Right lobe of liver (tissue), 6 donors: Measurements from ENCODE around the gene YIF1A. TPM values are rescaled to one million over a fixed set of nuclear protein-coding genes. Genes with fewer than 3 reads are reported as not detected.

Source experiments
- ATAC-seq, 4 donors: fragments of 200-7000 bp; cut with Tn5 transposase; one replicate each; pipeline ENCODE4 v1.9.1; 2020; ENCODE audit warnings: mild to moderate bottlenecking in 4 of 4, moderate library complexity in 4 of 4
- DNase-seq, 3 donors: peaks; one replicate each; pipeline ENCODE4 v3.0.0-alpha.2; 2020
- H3K27ac ChIP-seq, 3 donors: fragments of 200-600 bp; one replicate each; pipeline ENCODE4 v1.8.0; 2022
- H3K27me3 ChIP-seq, 2 donors: fragments of 200-600 bp; one replicate each; pipeline ENCODE4 v1.8.0; 2022
- H3K36me3 ChIP-seq, 4 donors: fragments of 200-600 bp; sonication (generic) in 1 of 4; one replicate each; pipeline versions ENCODE4 v1.5.1 to v1.8.0; 2017 to 2022; ENCODE audit warnings: control low read depth in 1 of 4
- H3K4me1 ChIP-seq, 4 donors: fragments of 200-600 bp; sonication (generic) in 1 of 4; one replicate each; pipeline versions ENCODE4 v1.5.1 to v1.8.0; 2017 to 2022; ENCODE audit warnings: control low read depth in 1 of 4
- H3K4me3 ChIP-seq, 3 donors: fragments of 200-600 bp; one replicate each; pipeline ENCODE4 v1.8.0; 2022
- H3K9me3 ChIP-seq, 4 donors: fragments of 200-600 bp; sonication (generic) in 1 of 4; one replicate each; pipeline versions ENCODE4 v1.5.1 to v1.8.0; 2017 to 2022; ENCODE audit warnings: control low read depth in 1 of 4
- POLR2A ChIP-seq: fragments of 450-650 bp; IDR thresholded peaks from one replicate; pipeline ENCODE4 v1.6.1; 2017; ENCODE audit warnings: antibody characterized with exemption, mild to moderate bottlenecking
- WGBS: methylation state at CpG from one replicate; pipeline ENCODE4 v1.1.6; 2018; ENCODE audit warnings: low coverage, low lambda C conversion rate; ENCODE audit not compliant: insufficient coverage; ENCODE audit errors: missing lambda C conversion rate; 5-methylcytosine and 5-hydroxymethylcytosine counted together
- intact Hi-C, 2 donors: fragments of 100-400 bp; cut with DNase I; formaldehyde crosslinking; loops; one replicate each; pipeline versions ENCODE4 v1.11.2 to v1.14.1; 2022
- total RNA-seq, 6 experiments: library from RNA; depleted of rRNA in 2 of 6; stranded (reverse); fragments of >200 nt in 2 of 6; fragmentation: NEBNext Ultra II Directional in 3 of 6; extraction: Animal tissue kit (Norgen Biotek cat#: 25700) in 3 of 6; gene quantifications; one replicate each; pipeline versions ENCODE4 v1.1.0 to v1.2.4, GENCODE V29; 2016 to 2023
- TF ChIP-seq, protein P1 (sequence below), 4 donors: fragments of 200-600 bp in 3 of 4; fragments of 450-650 bp in 1 of 4; IDR thresholded peaks; one replicate each; pipeline versions ENCODE4 v1.5.1 to v1.8.0; 2016 to 2022; ENCODE audit warnings: antibody characterized with exemption in 4 of 4, mild to moderate bottlenecking in 2 of 4
- donor health status: DM: no; HTN: yes; CAD: no.
- donor health status: DM: no; HTN: no; CAD: no.
- donor health status: DM: no; HTN: no; CAD: no.
- donor health status: DM: no; HTN: yes; CAD: no.
- donor health status: DM: no; HTN: yes; CAD: no.

Gene YIF1A
- total RNA-seq, 6 experiments from 2014 or later, result 75.0 to 170 (median 97.9) TPM

DNA sequence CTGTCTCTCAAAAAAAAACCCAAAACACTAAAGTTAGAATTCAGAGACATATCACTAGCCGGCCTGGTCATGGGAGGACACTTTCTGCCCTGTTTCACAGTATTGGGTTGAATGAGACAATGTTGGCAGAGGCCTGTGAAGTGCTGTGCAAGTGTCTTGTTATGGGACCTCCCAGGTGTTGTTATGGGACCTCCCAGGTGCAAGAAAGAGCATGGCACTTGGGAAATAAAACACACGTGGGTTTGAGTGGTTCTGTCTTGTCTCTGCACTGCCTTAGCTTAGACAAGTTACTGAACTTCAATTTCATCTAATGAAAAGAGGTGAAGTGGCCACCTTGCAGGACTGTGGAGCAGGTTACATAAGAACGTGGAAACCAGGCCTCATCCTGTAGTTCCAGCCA is 49.4 kb downstream of the YIF1A start:
- ATAC-seq, result no peak
- DNase-seq, result no peak
- Histone ChIP-seq H3K36me3 (peaks cover 0 to 4% (median 0%) of the 10 kb centered on the region in 4 donors), H3K27ac (no peak overlapping the region), H3K4me3 (no peak overlapping the region), H3K9me3 (no peaks in the 10 kb centered on the region), H3K4me1 (no peaks in the 10 kb centered on the region), H3K27me3 (no peaks in the 10 kb centered on the region)
- intact Hi-C loops, result no loop called here
- WGBS, result 92% methylated on average over 2 of the region's 3 CpGs
- no peak for TF ChIP-seq POLR2A
- TF ChIP-seq, protein P1, sequence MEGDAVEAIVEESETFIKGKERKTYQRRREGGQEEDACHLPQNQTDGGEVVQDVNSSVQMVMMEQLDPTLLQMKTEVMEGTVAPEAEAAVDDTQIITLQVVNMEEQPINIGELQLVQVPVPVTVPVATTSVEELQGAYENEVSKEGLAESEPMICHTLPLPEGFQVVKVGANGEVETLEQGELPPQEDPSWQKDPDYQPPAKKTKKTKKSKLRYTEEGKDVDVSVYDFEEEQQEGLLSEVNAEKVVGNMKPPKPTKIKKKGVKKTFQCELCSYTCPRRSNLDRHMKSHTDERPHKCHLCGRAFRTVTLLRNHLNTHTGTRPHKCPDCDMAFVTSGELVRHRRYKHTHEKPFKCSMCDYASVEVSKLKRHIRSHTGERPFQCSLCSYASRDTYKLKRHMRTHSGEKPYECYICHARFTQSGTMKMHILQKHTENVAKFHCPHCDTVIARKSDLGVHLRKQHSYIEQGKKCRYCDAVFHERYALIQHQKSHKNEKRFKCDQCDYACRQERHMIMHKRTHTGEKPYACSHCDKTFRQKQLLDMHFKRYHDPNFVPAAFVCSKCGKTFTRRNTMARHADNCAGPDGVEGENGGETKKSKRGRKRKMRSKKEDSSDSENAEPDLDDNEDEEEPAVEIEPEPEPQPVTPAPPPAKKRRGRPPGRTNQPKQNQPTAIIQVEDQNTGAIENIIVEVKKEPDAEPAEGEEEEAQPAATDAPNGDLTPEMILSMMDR (IDR thresholded peaks at IDR 0.05), result no peak

DNA sequence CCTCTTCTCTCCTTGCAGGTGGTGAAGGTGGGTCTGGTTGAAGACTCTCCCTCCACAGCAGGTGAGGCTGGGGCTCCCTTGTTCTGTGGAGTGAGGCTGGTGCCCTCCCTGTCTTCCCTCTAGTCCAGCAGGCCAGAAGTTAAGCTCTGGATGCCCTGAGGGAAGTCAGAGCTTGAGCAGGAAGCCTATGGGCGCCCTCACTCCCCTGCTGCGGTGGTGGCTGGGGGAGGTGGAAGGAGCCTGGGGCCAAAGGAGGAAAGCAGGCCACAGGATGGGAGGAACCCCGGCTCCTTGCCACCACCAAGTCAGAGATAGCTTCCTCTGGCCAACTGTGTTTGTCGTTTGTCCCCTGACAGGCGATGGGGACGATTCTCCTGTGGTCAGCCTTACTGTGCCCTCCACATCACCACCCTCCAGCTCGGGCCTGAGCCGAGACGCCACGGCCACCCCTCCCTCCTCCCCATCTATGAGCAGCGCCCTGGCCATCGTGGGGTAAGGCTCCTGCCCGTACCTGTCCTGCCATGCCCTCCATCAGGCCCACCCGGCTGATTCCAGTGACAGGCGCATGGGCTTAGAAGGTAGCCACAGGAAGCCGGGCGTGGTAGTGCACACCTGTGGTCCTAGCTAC is 50.0 kb downstream of the YIF1A start:
- Histone ChIP-seq H3K27ac (no peak overlapping the region), H3K4me3 (no peak overlapping the region), H3K36me3 (peaks cover 0 to 4% (median 0%) of the 10 kb centered on the region in 4 donors), H3K27me3 (no peaks in the 10 kb centered on the region), H3K4me1 (no peaks in the 10 kb centered on the region), H3K9me3 (no peaks in the 10 kb centered on the region)
- WGBS, result 100% methylated on average over 3 of the region's 17 CpGs
- TF ChIP-seq, protein P1 (IDR thresholded peaks at IDR 0.05), result no peak
- no peak for TF ChIP-seq POLR2A
- DNase-seq, result no peak
- no peak for ATAC-seq
- intact Hi-C loops, result no loop called here

DNA sequence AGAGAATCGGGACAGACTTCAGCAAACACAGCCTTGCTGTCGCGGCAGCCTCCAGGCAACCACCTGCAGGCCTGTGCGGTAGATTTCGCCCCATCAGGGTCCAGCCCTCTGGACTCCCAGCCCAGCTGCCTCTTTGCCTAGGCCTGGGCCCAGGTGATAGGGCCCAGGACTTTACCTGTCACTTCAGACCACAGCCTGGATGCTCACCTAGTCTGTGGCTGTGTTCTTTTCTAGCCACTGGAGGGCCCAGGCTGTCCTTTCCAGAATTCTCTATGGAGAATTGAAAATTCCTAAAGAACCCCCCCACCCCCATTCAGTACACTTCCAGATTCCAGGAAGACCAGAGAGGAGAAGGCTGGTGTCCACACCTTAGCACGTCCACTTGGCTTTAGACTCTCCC is 51.1 kb downstream of the YIF1A start:
- TF ChIP-seq, protein P1 (IDR thresholded peaks at IDR 0.05), result no peak
- no peak for TF ChIP-seq POLR2A
- Histone ChIP-seq H3K27ac (no peak overlapping the region), H3K4me1 (no peaks in the 10 kb centered on the region), H3K27me3 (no peaks in the 10 kb centered on the region), H3K9me3 (no peaks in the 10 kb centered on the region), H3K36me3 (peaks cover 0 to 4% (median 0%) of the 10 kb centered on the region in 4 donors), H3K4me3 (no peak overlapping the region)
- intact Hi-C loops, result no loop called here
- WGBS, result no CpG with 5 or more reads among the region's 6 CpGs
- ATAC-seq (no peak), DNase-seq (no peak)

DNA sequence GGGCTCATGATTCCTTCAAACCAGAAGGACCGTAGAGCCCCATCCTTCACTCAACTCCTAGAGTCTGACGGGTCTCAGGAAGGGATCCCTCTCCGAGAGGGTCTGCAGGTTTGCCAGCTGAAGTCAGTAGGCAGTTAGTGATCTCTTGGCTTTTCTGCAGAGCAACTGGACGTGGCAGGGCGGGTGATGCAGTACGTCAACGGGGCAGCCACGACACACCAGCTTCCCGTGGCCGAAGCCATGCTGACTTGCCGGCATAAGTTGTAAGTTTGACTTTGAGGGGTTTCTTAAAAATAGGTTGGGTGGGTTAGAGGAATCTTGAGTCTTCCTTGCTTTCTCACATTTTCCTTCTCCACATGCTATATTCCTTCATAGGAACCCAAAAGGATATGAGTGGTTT is 53.8 kb downstream of the YIF1A start:
- TF ChIP-seq POLR2A, result no peak
- TF ChIP-seq, protein P1 (IDR thresholded peaks at IDR 0.05), result no peak
- ATAC-seq, result no peak
- WGBS, result 98% methylated on average over 6 of the region's 11 CpGs
- no peak overlapping the region for H3K27ac ChIP-seq
- H3K9me3 ChIP-seq, result no peaks in the 10 kb centered on the region
- DNase-seq, result no peak
- H3K4me3 ChIP-seq, result no peak overlapping the region
- no peaks in the 10 kb centered on the region for H3K4me1 ChIP-seq
- intact Hi-C loops, result no loop called here
- peaks cover 0 to 3% (median 0%) of the 10 kb centered on the region in 4 donors for H3K36me3 ChIP-seq
- H3K27me3 ChIP-seq, result no peaks in the 10 kb centered on the region

Other genes with a start within 250 kb of the YIF1A start
- gene GAL3ST3, start 240.0 kb downstream of the YIF1A start, total RNA-seq, result not detected
- 10 to 100 TPM; 52.2 to 85.4 (median 67.2) TPM for gene SF3B2, start 236.8 kb downstream of the YIF1A start, total RNA-seq
- 10 to 100 TPM in 4 of 6 experiments, 1 to 10 TPM in 2; 5.8 to 23.7 (median 12.5) TPM for gene PACS1, start 218.9 kb downstream of the YIF1A start, total RNA-seq
- gene KLC2, start 31.4 kb downstream of the YIF1A start, total RNA-seq, result 10 to 100 TPM in 1 of 6 experiments, 1 to 10 TPM in 5; 3.8 to 11.5 (median 6.3) TPM
- 10 to 100 TPM; 52.3 to 69.0 (median 59.6) TPM for gene RAB1B, start 20.5 kb downstream of the YIF1A start, total RNA-seq
- under 1 TPM in 2 of 6 experiments, not detected in 4; 0.26 to 0.51 TPM for gene CNIH2, start 11.0 kb downstream of the YIF1A start, total RNA-seq
- under 1 TPM in 4 of 6 experiments, not detected in 2; 0.13 to 0.86 (median 0.45) TPM for gene TMEM151A, start 2.8 kb upstream of the YIF1A start, total RNA-seq
- 1 to 10 TPM in 3 of 6 experiments, under 1 TPM in 3; 0.37 to 3.2 (median 0.94) TPM for gene CD248, start 27.9 kb upstream of the YIF1A start, total RNA-seq
- 1 to 10 TPM in 3 of 6 experiments, under 1 TPM in 3; 0.46 to 1.8 (median 0.94) TPM for gene RIN1, start 47.3 kb upstream of the YIF1A start, total RNA-seq
- 10 to 100 TPM in 5 of 6 experiments, 1 to 10 TPM in 1; 8.2 to 31.9 (median 12.1) TPM for gene BRMS1, start 56.0 kb upstream of the YIF1A start, total RNA-seq
- 10 to 100 TPM in 5 of 6 experiments, 1 to 10 TPM in 1; 6.3 to 25.4 (median 15.6) TPM for gene B4GAT1, start 58.5 kb upstream of the YIF1A start, total RNA-seq
- 1 to 10 TPM in 4 of 6 experiments, under 1 TPM in 2; 0.35 to 2.2 (median 1.1) TPM for gene SLC29A2, start 82.6 kb upstream of the YIF1A start, total RNA-seq
- gene NPAS4, start 131.9 kb upstream of the YIF1A start, total RNA-seq, result not detected
- 10 to 100 TPM; 17.6 to 34.1 (median 28.6) TPM for gene MRPL11, start 149.7 kb upstream of the YIF1A start, total RNA-seq
- gene PELI3, start 177.8 kb upstream of the YIF1A start, total RNA-seq, result 1 to 10 TPM; 2.0 to 5.3 (median 3.2) TPM
- 10 to 100 TPM; 18.0 to 25.6 (median 22.0) TPM for gene DPP3, start 191.3 kb upstream of the YIF1A start, total RNA-seq
- gene BBS1, start 221.5 kb upstream of the YIF1A start, total RNA-seq, result 10 to 100 TPM in 4 of 6 experiments, 1 to 10 TPM in 2; 6.2 to 18.1 (median 11.2) TPM